Heart left ventricle (tissue), 16 donors: ENCODE data around the gene C1QTNF4. TPM values are rescaled to one million over a fixed set of nuclear protein-coding genes. Genes with fewer than 3 reads are reported as not detected.

ENCODE experiments used
- ATAC-seq, 4 donors: fragments of 200-7000 bp; cut with Tn5 transposase; one replicate each; pipeline ENCODE4 v1.9.1; 2020 to 2022; ENCODE audit warnings: moderate library complexity in 4 of 4, mild to moderate bottlenecking in 3 of 4, moderate number of reproducible peaks in 1 of 4
- DNase-seq, 5 donors: peaks; one replicate each; pipeline ENCODE4 v3.0.0-alpha.2; 2020
- H3K27ac ChIP-seq, 12 donors: fragments of 200-600 bp; sonication (generic) in 4 of 12; one replicate each; pipeline versions ENCODE4 v1.5.0 to v1.8.0; 2016 to 2022; ENCODE audit warnings: mild to moderate bottlenecking in 2 of 12
- H3K27me3 ChIP-seq, 9 donors: fragments of 200-600 bp; sonication (generic) in 2 of 9; one replicate each; pipeline versions ENCODE4 v1.5.1 to v1.8.0; 2016 to 2022; ENCODE audit warnings: mild to moderate bottlenecking in 3 of 9
- H3K36me3 ChIP-seq, 9 donors: fragments of 200-600 bp; sonication (generic) in 2 of 9; one replicate each; pipeline versions ENCODE4 v1.5.0 to v1.8.0; 2018 to 2022; ENCODE audit warnings: mild to moderate bottlenecking in 2 of 9
- H3K4me1 ChIP-seq, 12 donors: fragments of 200-600 bp; sonication (generic) in 4 of 12; one replicate each; pipeline versions ENCODE4 v1.5.0 to v1.8.0; 2016 to 2022; ENCODE audit warnings: mild to moderate bottlenecking in 3 of 12
- H3K4me3 ChIP-seq, 12 donors: fragments of 200-600 bp; sonication (generic) in 4 of 12; one replicate each; pipeline versions ENCODE4 v1.5.0 to v1.8.0; 2017 to 2022; ENCODE audit warnings: mild to moderate bottlenecking in 9 of 12, moderate library complexity in 4 of 12
- H3K9me3 ChIP-seq, 12 donors: fragments of 200-600 bp; sonication (generic) in 4 of 12; one replicate each; pipeline versions ENCODE4 v1.5.0 to v1.8.0; 2016 to 2022; ENCODE audit warnings: mild to moderate bottlenecking in 1 of 12
- POLR2A ChIP-seq, 2 donors: fragments of 450-650 bp; IDR thresholded peaks; one replicate each; pipeline ENCODE4 v1.6.1; 2017; ENCODE audit warnings: antibody characterized with exemption in 2 of 2, mild to moderate bottlenecking in 2 of 2, moderate library complexity in 2 of 2
- WGBS, 4 donors: extraction: QIAGEN DNeasy Blood & Tissue Kit in 2 of 4; methylation state at CpG; one replicate each; pipeline versions ENCODE4 v1.1.5 to v1.1.7; 2013 to 2018; 5-methylcytosine and 5-hydroxymethylcytosine counted together
- intact Hi-C, 10 donors: fragments of 100-400 bp; cut with DNase I; formaldehyde crosslinking; loops; one replicate each; pipeline versions ENCODE4 v1.11.1 to v1.14.2; 2022
- polyA plus RNA-seq, 2 donors: library from polyadenylated mRNA; stranded (reverse); fragments of 200-250 nt; gene quantifications; one replicate each; pipeline ENCODE4 v1.2.3, GENCODE V29; 2013
- total RNA-seq, 9 donors: library from RNA; depleted of rRNA in 2 of 9; stranded (reverse); fragments of >200 nt in 2 of 9; fragmentation: NEBNext Ultra II Directional in 3 of 9; extraction: Animal tissue kit (Norgen Biotek cat#: 25700) in 3 of 9; gene quantifications; one replicate each; pipeline versions ENCODE4 v1.1.0 to v1.2.4, GENCODE V29; 2016 to 2023
- TF ChIP-seq, protein P1 (sequence below), 12 donors: fragments of 200-600 bp; sonication (generic) in 4 of 12; IDR thresholded peaks; one replicate each; pipeline versions ENCODE4 v1.5.0 to v1.8.0; 2018 to 2022; ENCODE audit warnings: antibody characterized with exemption in 12 of 12, mild to moderate bottlenecking in 5 of 12
- donor health status: ischemic (EF 13 %, LVEDD 7.1; RV severe dilation, severe dysfunction).
- donor health status: healthy with polysubstance abuse.
- donor health status: DM: no; HTN: yes; CAD: no.
- donor health status: DM: no; HTN: no; CAD: no.
- donor health status: ischemic (EF 25% LVEDD 6.9; RV normal size, moderate dysfunction).
- donor health status: ischemic (EF 25% LVEDD 5.7; RV mildly dilated, moderate dysfunction).
- donor health status: healthy.
- donor health status: DM: yes; HTN: yes; CAD: no.
- donor health status: ischemic (EF 35%, LVEDD 5.7; RV mildly dilated, moderate dysfunction).
- donor health status: nonischemic (EF 11% LVEDD 7.7; RV severe dilation, severe dysfunction).
- donor health status: DM: yes; HTN: yes; CAD: no.
- donor health status: PGD.
- donor health status: ischemic (EF 29% LVEDD 5.4; RV normal size, mild dysfunction).
- donor health status: nonischemic (EF 23%, LVEDD 6.1; RV moderate dilation, normal function).

The C1QTNF4 gene
- total and polyA plus RNA-seq, 11 donors, result 0.23 to 1.5 (median 0.67) TPM; not detected in 1

DNA sequence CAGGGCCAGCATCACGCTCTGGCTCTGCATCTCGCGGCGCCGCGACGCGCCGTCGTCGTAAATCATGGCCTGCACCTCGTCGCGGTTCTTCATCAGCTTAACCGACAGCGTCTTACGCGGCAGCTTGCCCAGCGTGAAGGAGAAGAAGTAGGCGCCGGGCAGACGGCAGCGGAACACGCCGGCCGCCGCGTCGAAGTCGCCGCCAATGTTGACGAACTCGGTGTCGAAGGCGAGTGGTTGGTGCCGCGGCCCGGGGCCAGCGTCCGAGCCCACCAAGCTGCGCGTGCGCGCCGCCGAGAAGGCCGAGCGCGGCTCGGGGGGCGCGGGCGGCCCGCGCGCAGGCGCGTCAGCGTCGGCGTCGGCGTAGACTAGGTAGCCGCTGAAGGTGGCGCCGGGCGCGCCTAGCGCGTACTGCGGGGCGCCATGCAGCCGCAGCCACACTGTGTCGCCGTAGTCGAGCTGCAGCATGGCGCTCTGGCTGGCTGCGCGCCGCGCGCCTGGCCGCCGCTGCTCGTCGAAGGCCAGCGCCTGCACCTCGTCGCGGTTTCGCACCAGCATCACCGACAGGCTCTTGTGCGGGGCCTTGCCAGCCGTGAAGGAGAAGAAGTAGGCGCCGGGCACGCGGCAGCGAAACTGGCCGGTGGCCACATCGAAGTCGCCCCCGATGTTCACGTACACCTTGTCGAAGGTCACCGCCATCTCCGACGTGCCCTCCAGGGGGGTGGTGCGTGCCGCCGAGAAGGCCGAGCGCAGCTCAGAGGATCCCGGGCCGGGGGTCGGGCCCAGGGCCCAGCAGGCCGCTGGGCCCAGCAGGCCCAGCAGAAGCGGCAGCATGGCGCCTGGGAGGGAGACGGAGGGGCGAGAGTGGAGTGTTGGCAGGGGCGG is 4.0 kb downstream of the C1QTNF4 start:
- Histone ChIP-seq H3K27me3 (peaks cover 0 to 46% (median 28%) of the 10 kb centered on the region in 9 donors), H3K4me1 (peaks cover 0 to 44% (median 15%) of the 10 kb centered on the region in 12 donors), H3K27ac (peak overlapping the region in 3 of 12 donors; percentile 13 to 75 (median 48)), H3K4me3 (peak overlapping the region in 11 of 12 donors; percentile 9 to 57 (median 44)), H3K36me3 (peaks cover 0 to 1% (median 0%) of the 10 kb centered on the region in 9 donors), H3K9me3 (no peaks in the 10 kb centered on the region)
- ATAC-seq (peak in 1 of 4 donors; percentile 20), DNase-seq (peak in 1 of 5 donors; percentile 68)
- WGBS, 4 donors, result 33 to 55% (median 44%) methylated on average over 23 to 122 of the region's 122 CpGs
- intact Hi-C loops, result no loop called here
- TF ChIP-seq, protein P1, sequence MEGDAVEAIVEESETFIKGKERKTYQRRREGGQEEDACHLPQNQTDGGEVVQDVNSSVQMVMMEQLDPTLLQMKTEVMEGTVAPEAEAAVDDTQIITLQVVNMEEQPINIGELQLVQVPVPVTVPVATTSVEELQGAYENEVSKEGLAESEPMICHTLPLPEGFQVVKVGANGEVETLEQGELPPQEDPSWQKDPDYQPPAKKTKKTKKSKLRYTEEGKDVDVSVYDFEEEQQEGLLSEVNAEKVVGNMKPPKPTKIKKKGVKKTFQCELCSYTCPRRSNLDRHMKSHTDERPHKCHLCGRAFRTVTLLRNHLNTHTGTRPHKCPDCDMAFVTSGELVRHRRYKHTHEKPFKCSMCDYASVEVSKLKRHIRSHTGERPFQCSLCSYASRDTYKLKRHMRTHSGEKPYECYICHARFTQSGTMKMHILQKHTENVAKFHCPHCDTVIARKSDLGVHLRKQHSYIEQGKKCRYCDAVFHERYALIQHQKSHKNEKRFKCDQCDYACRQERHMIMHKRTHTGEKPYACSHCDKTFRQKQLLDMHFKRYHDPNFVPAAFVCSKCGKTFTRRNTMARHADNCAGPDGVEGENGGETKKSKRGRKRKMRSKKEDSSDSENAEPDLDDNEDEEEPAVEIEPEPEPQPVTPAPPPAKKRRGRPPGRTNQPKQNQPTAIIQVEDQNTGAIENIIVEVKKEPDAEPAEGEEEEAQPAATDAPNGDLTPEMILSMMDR (IDR thresholded peaks at IDR 0.05), result no peak
- no peak for TF ChIP-seq POLR2A (IDR thresholded peaks at IDR 0.05)

DNA sequence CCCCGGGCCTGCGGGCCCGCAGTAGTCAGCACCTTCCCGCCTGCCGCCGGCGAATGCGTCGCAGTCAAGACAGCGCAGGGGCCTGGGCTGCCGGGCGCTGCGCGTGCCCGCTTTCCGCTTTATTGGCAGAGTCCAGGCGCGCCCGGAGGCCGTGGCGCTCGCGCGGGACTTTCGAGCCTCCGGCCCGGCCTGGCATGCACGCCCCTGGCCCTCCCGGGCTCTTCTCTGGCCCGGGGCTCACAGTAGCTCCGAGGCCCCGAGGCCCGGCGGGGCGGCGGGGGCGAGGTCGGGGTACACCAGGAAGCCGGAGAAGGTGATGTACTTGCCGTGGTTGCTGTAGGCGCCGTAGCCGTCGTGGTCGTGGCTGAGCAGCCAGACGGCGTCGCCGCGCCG is 4.6 kb downstream of the C1QTNF4 start:
- WGBS, 4 donors, result 37 to 60% (median 52%) methylated on average over 31 to 51 of the region's 51 CpGs
- Histone ChIP-seq H3K4me1 (peaks cover 0 to 38% (median 15%) of the 10 kb centered on the region in 12 donors), H3K27me3 (peaks cover 0 to 46% (median 25%) of the 10 kb centered on the region in 9 donors), H3K4me3 (peak overlapping the region in 11 of 12 donors; percentile 9 to 57 (median 44)), H3K27ac (peak overlapping the region in 3 of 12 donors; percentile 13 to 75 (median 48)), H3K36me3 (peaks cover 0 to 8% (median 6%) of the 10 kb centered on the region in 9 donors), H3K9me3 (no peaks in the 10 kb centered on the region)
- TF ChIP-seq POLR2A (IDR thresholded peaks at IDR 0.05), result no peak
- TF ChIP-seq, protein P1 (IDR thresholded peaks at IDR 0.05), result no peak
- DNase-seq, result no peak
- intact Hi-C loops, result no loop called here
- peak in 1 of 4 donors; percentile 4 for ATAC-seq

DNA sequence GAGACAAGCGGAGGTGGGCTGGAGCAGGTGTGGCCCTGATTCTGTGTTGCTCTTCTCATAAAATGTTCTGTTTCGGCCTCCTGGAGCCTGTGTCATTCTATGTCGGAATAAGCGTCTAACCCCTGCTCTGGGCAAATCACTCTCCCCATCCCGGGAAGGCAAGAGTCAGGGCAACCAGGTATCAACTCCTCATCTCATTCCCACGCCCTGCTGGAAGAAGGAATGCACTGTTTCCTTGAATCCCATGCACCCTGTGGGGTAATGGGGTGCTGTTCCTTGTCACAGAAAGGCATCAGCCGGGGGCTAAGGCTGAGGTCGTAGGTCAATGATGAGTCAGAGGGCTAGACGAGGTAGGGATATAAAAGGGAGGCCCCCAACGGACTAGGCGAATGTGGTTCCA is 5.1 kb downstream of the C1QTNF4 start:
- Histone ChIP-seq H3K36me3 (peaks cover 0 to 12% (median 11%) of the 10 kb centered on the region in 9 donors), H3K9me3 (no peaks in the 10 kb centered on the region), H3K4me3 (peak overlapping the region in 8 of 12 donors; percentile 21 to 57 (median 46)), H3K4me1 (peaks cover 0 to 33% (median 15%) of the 10 kb centered on the region in 12 donors), H3K27ac (peak overlapping the region in 2 of 12 donors; percentile 48 to 75), H3K27me3 (peaks cover 0 to 41% (median 21%) of the 10 kb centered on the region in 9 donors)
- ATAC-seq (no peak), DNase-seq (no peak)
- WGBS, 4 donors, result 86 to 90% (median 88%) methylated on average over 9 to 11 of the region's 11 CpGs
- TF ChIP-seq, protein P1 (IDR thresholded peaks at IDR 0.05), result no peak
- TF ChIP-seq POLR2A (IDR thresholded peaks at IDR 0.05), result no peak
- intact Hi-C loops, result no loop called here
